ENCODE results near the gene KIAA1755.
A peak's percentile ranks its signal among the peaks of the same experiment; 100 is the strongest.

Gene KIAA1755

DNA sequence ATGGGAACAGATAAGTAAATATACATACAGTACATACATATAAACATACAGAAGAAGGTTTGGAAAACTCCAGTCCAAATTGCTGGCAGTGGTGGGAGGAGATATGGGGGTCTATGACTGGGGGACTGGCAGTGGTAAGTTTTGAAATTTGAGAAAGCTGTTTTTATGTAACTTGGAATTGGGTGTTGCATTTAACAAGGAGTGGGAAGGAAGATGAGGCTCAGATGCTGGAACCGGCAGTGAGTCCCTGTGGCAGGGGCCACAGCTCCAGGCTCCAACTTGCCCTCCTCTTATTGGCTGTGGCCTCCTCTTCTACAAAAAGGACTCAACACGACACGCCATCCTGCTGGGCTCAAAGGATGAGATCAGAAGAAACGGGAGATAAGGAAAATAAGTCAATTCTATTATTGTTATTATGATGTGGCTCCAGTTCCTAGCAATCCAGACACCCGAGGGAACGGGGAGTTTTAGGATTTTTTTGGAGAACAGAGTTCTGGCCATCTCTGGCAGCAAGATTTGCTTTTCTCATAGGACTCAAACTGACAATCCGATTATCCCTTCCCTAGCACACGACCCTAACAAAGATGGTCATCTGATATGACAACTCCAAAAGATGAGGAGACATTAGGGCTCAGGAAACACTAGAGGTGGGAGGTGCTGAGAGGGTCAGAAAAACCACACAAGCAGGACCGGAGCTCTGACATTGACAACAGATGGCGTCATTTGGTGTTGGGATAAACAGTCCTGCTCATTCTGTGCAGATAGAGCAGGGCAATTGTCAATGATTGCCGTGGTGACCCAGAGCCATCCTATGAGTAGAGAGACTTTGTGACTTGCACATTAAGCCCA is 89.5 kb downstream of the KIAA1755 start:
- in situ Hi-C loops (cut with HindIII; ENCODE audit: low sequenced_read_pairs) = no loop called here
- no peak for DNase-seq (ENCODE audit: low read depth)
- no peak overlapping the region for H3K4me3 ChIP-seq (ENCODE audit: low read depth, low read length)
- TF ChIP-seq, protein P1, sequence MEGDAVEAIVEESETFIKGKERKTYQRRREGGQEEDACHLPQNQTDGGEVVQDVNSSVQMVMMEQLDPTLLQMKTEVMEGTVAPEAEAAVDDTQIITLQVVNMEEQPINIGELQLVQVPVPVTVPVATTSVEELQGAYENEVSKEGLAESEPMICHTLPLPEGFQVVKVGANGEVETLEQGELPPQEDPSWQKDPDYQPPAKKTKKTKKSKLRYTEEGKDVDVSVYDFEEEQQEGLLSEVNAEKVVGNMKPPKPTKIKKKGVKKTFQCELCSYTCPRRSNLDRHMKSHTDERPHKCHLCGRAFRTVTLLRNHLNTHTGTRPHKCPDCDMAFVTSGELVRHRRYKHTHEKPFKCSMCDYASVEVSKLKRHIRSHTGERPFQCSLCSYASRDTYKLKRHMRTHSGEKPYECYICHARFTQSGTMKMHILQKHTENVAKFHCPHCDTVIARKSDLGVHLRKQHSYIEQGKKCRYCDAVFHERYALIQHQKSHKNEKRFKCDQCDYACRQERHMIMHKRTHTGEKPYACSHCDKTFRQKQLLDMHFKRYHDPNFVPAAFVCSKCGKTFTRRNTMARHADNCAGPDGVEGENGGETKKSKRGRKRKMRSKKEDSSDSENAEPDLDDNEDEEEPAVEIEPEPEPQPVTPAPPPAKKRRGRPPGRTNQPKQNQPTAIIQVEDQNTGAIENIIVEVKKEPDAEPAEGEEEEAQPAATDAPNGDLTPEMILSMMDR (IDR thresholded peaks at IDR 0.05; ENCODE audit: low read depth, low read length, missing control alignments) = no peak

- DNase-seq (ENCODE audit: low read depth) = no peak
- in situ Hi-C loops (cut with HindIII; ENCODE audit: low sequenced_read_pairs) = no loop called here
- TF ChIP-seq, protein P1 (IDR thresholded peaks at IDR 0.05; ENCODE audit: low read depth, low read length, missing control alignments) = no peak
- H3K4me3 ChIP-seq (ENCODE audit: low read depth, low read length) = no peak overlapping the region
Measured at GRCh38 chr20:38170219-38170825, 90.2 kb downstream of the KIAA1755 start.

GRCh38 chr20:38169636-38170193 is 90.8 kb downstream of the KIAA1755 start:
- H3K4me3 ChIP-seq (ENCODE audit: low read depth, low read length) = no peak overlapping the region
- no peak for DNase-seq (ENCODE audit: low read depth)
- TF ChIP-seq, protein P1 (IDR thresholded peaks at IDR 0.05; ENCODE audit: low read depth, low read length, missing control alignments) = no peak
- in situ Hi-C loops (cut with HindIII; ENCODE audit: low sequenced_read_pairs) = loop anchor here (5.0 kb wide), 1 partner anchor 97 kb away; no protein-coding TSS in a partner anchor

DNA sequence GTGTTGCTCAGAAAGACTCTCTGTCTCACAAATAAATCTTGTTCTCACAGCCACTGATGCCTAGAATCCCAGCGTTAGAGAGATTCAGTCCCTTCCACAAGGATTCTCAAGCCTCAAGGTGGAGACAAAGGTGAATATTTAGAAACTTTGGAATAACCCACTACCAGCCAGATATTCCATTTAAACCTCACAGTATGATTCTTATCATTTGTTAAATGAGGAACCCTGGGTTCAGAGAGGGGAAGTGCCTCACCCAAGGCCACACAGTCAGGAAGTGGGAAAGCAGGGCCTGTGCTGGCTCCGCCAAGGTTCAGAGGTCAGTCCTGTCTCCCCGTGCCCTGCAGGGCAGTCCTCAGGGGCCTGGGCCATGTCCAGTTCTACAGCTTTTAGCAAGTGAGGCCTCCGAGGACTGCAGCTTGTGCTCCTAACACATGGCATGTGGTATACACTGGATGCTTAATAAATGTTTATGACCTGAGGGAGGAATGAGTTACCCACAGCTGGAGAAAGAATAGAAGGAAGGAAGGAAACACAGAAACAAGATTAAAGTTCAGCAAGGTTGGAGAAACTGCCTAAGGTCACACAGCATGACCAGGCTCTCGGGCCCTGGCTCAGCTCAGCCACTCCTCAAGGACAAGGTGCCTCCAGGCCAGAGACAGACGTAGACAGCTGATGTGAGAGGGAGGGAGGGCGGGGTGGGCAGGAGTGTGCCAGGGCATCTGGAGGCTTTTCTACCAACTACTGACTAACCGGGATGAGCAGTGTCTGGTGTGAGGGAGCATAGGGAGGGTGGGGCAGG is 91.5 kb downstream of the KIAA1755 start:
- in situ Hi-C loops (cut with HindIII; ENCODE audit: low sequenced_read_pairs) = loop anchor here (5.0 kb wide), 1 partner anchor 97 kb away; no protein-coding TSS in a partner anchor
- H3K4me3 ChIP-seq (ENCODE audit: low read depth, low read length) = no peak overlapping the region
- no peak for DNase-seq (ENCODE audit: low read depth)
- TF ChIP-seq, protein P1 (IDR thresholded peaks at IDR 0.05; ENCODE audit: low read depth, low read length, missing control alignments) = no peak

DNA sequence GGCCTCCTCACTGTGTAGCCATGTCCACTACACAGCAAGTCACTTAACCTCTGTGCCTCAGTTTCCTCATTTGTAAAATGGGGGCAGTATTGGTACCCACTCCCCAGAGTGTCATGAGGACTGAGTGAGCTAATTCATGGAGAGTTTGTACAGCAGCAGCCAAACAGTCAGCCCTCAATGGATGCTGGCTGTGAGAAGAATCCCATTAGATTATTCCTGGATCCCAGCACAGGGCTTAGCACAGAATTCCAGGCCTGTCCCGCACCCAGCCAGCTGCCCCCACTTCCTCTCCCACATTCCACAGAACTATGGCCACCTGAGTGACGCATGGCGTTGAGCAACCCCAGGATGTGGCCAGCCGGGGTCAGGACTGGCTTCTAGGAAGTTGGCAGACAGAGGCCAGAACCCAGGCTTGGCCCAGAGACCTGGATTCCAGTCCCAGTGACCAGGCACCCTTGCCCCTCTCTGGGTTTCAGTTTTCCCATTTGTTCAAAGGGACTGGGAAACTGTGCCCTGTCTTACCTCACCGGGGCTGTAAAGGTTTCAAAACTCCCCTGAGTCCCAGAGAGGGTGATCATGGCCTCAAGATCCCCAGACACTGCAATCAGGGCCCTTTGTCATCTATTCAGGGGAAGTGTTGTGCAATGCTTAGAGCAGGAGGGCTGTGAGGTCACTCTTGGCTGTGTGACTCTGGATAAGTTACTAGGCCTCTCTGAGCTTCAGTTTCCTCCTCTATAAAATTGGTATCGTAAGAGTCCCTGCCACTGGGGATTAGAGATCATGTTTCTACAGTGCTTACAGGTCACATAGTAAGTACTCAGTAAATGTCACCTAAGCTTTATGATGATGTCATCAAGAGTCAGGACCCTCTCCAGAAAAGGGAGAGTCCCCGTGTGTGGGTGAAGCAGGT is 92.4 kb downstream of the KIAA1755 start:
- in situ Hi-C loops (cut with HindIII; ENCODE audit: low sequenced_read_pairs) = loop anchor here (5.0 kb wide), 1 partner anchor 96 kb away; no protein-coding TSS in a partner anchor
- no peak overlapping the region for H3K4me3 ChIP-seq (ENCODE audit: low read depth, low read length)
- DNase-seq (ENCODE audit: low read depth) = peak; percentile 77
- TF ChIP-seq, protein P1 (IDR thresholded peaks at IDR 0.05; ENCODE audit: low read depth, low read length, missing control alignments) = no peak

All from astrocyte of the cerebellum (primary cell).